HEK293 (cell line): ENCODE measurements around the gene BEST2.
A peak's percentile ranks its signal among the peaks of the same experiment; 100 is the strongest.

Source experiments
- CTCF ChIA-PET: fragments of 350-600 bp; formaldehyde crosslinking; extraction: SDS; loops from one replicate; lab custom pipeline; 2021; ENCODE audit warnings: antibody characterized with exemption; lab: Yijun Ruan, JAX
- POLR2A ChIA-PET: fragments of 300-600 bp; formaldehyde crosslinking; extraction: SDS; loops from one replicate; lab custom pipeline; 2020; ENCODE audit warnings: antibody characterized with exemption, inconsistent platforms; lab: Yijun Ruan, JAX
- H3K27ac ChIP-seq: fragments of 200-500 bp; sonication (Bioruptor generic); 2 replicates; pipeline ENCODE4 v1.5.1; 2014; ENCODE audit warnings: low read depth, low read length, control low read depth, inconsistent platforms; ENCODE audit errors: extremely low read depth
- H3K36me3 ChIP-seq, 2 experiments: fragments of 200-500 bp in 1 of 2; sonication (Bioruptor generic) in 1 of 2; 1 replicate in 1 of 2; 2 replicates in 1 of 2; pipeline ENCODE4 v1.5.1; 2014 to 2017; ENCODE audit warnings: inconsistent platforms in 2 of 2, low read length in 2 of 2; ENCODE audit not compliant: control insufficient read depth in 2 of 2, insufficient read depth in 1 of 2
- H3K4me1 ChIP-seq: fragments of 200-500 bp; sonication (Bioruptor generic); 2 replicates; pipeline ENCODE4 v1.5.1; 2014; ENCODE audit warnings: mild to moderate bottlenecking, low read length, inconsistent platforms; ENCODE audit not compliant: control insufficient read depth, insufficient read depth
- H3K4me3 ChIP-seq: 2 replicates; pipeline ENCODE4 v1.5.1; 2011; ENCODE audit warnings: low read depth, mild to moderate bottlenecking, control low read depth, low read length, moderate library complexity
- H3K9me3 ChIP-seq: fragments of 200-500 bp; sonication (Bioruptor generic); 2 replicates; pipeline ENCODE4 v1.5.1; 2014; ENCODE audit warnings: low read depth, low read length, inconsistent platforms; ENCODE audit not compliant: control insufficient read depth, insufficient read depth
- KLF9 ChIP-seq: fragments of 450-650 bp; formaldehyde crosslinking; IDR thresholded peaks from 2 replicates; pipeline ENCODE4 v1.5.1; 2016; ENCODE audit warnings: missing biosample characterization, missing genetic modification characterization, low read depth
- REPIN1 ChIP-seq: fragments of 450-650 bp; formaldehyde crosslinking; IDR thresholded peaks from 2 replicates; pipeline ENCODE4 v1.5.1; 2017; ENCODE audit warnings: missing biosample characterization, missing genetic modification characterization, low read depth
- TSHZ1 ChIP-seq: fragments of 450-650 bp; formaldehyde crosslinking; IDR thresholded peaks from 2 replicates; pipeline ENCODE4 v1.5.1; 2016; ENCODE audit warnings: missing biosample characterization, missing genetic modification characterization, borderline replicate concordance
- ZFP69B ChIP-seq: fragments of 450-650 bp; formaldehyde crosslinking; IDR thresholded peaks from 2 replicates; pipeline ENCODE4 v1.5.1; 2016; ENCODE audit warnings: missing biosample characterization, missing genetic modification characterization
- ZNF140 ChIP-seq: fragments of 450-650 bp; formaldehyde crosslinking; IDR thresholded peaks from 2 replicates; pipeline ENCODE4 v1.5.1; 2016; ENCODE audit warnings: missing biosample characterization, missing genetic modification characterization
- ZNF155 ChIP-seq: fragments of 450-650 bp; formaldehyde crosslinking; IDR thresholded peaks from 2 replicates; pipeline ENCODE4 v1.5.1; 2016; ENCODE audit warnings: missing biosample characterization, missing genetic modification characterization
- ZNF23 ChIP-seq: fragments of 450-650 bp; formaldehyde crosslinking; IDR thresholded peaks from 2 replicates; pipeline ENCODE4 v1.5.1; 2016; ENCODE audit warnings: missing biosample characterization, missing genetic modification characterization, borderline replicate concordance
- ZNF335 ChIP-seq: fragments of 450-650 bp; formaldehyde crosslinking; conservative IDR thresholded peaks from 2 replicates; pipeline ENCODE4 v1.5.1; 2016; ENCODE audit warnings: missing biosample characterization, missing genetic modification characterization
- ZNF488 ChIP-seq: fragments of 450-650 bp; formaldehyde crosslinking; IDR thresholded peaks from 2 replicates; pipeline ENCODE4 v1.5.1; 2016; ENCODE audit warnings: missing biosample characterization, missing genetic modification characterization
- ZNF513 ChIP-seq: fragments of 450-650 bp; IDR thresholded peaks from 2 replicates; pipeline ENCODE4 v1.5.1; 2018; ENCODE audit warnings: missing biosample characterization, missing genetic modification characterization
- ZNF518A ChIP-seq: fragments of 450-650 bp; formaldehyde crosslinking; conservative IDR thresholded peaks from 2 replicates; pipeline ENCODE4 v1.5.1; 2016; ENCODE audit warnings: low read depth, missing biosample characterization, missing genetic modification characterization
- ZNF596 ChIP-seq: fragments of 450-650 bp; IDR thresholded peaks from 2 replicates; pipeline ENCODE4 v1.5.0; 2018; ENCODE audit warnings: missing biosample characterization, mild to moderate bottlenecking, missing genetic modification characterization, moderate library complexity
- ZNF626 ChIP-seq: fragments of 450-650 bp; sonication (Bioruptor Pico); formaldehyde crosslinking; IDR thresholded peaks from 2 replicates; pipeline ENCODE4 v1.5.1; 2018; ENCODE audit warnings: missing biosample characterization, missing genetic modification characterization, inconsistent platforms
- ZNF658 ChIP-seq: fragments of 450-650 bp; formaldehyde crosslinking; IDR thresholded peaks from 2 replicates; pipeline ENCODE4; 2016; ENCODE audit warnings: missing biosample characterization, missing genetic modification characterization
- ZNF664 ChIP-seq: fragments of 450-650 bp; formaldehyde crosslinking; IDR thresholded peaks from 2 replicates; pipeline ENCODE4 v1.5.1; 2016; ENCODE audit warnings: missing biosample characterization, missing genetic modification characterization
- ZNF701 ChIP-seq: fragments of 450-650 bp; formaldehyde crosslinking; IDR thresholded peaks from 2 replicates; pipeline ENCODE4 v1.5.1; 2016; ENCODE audit warnings: missing biosample characterization, missing genetic modification characterization
- ZNF747 ChIP-seq: fragments of 450-650 bp; formaldehyde crosslinking; IDR thresholded peaks from 2 replicates; pipeline ENCODE4 v1.5.1; 2016; ENCODE audit warnings: missing biosample characterization, missing genetic modification characterization
- ZNF768 ChIP-seq: fragments of 450-650 bp; formaldehyde crosslinking; IDR thresholded peaks from 2 replicates; pipeline ENCODE4 v1.5.1; 2018; ENCODE audit warnings: missing biosample characterization, mild to moderate bottlenecking, missing genetic modification characterization
- ZNF776 ChIP-seq: fragments of 450-650 bp; formaldehyde crosslinking; IDR thresholded peaks from 2 replicates; pipeline ENCODE4 v1.5.0; 2017; ENCODE audit warnings: missing biosample characterization, missing genetic modification characterization, borderline replicate concordance
- ZSCAN18 ChIP-seq: fragments of 450-650 bp; formaldehyde crosslinking; IDR thresholded peaks from 2 replicates; pipeline ENCODE4 v1.5.1; 2016; ENCODE audit warnings: missing biosample characterization, missing genetic modification characterization
- ZSCAN23 ChIP-seq: fragments of 450-650 bp; formaldehyde crosslinking; IDR thresholded peaks from 2 replicates; pipeline ENCODE4 v1.5.1; 2016; ENCODE audit warnings: missing biosample characterization, missing genetic modification characterization
- ZSCAN30 ChIP-seq: fragments of 450-650 bp; IDR thresholded peaks from 2 replicates; pipeline ENCODE4 v1.5.1; 2018; ENCODE audit warnings: missing biosample characterization, mild to moderate bottlenecking, missing genetic modification characterization, moderate library complexity

The BEST2 gene

GRCh38 chr19:12722566-12723380, 28.8 kb upstream of the BEST2 start (continued):
- TF ChIP-seq ZNF155 (tag by site-specific recombination) = no peak
- TF ChIP-seq ZNF747 = no peak
- peak; percentile 65; the same call in 1 of the 2 replicates for TF ChIP-seq TSHZ1 (tag by site-specific recombination)
- TF ChIP-seq KLF9 = 0 out of 2 replicates have a peak, but pooled peaks have one; percentile 17
- no peak for TF ChIP-seq ZNF768 (tag by site-specific recombination)
- TF ChIP-seq ZNF776 = no peak
- TF ChIP-seq ZSCAN23 (tag by site-specific recombination) = 0 out of 2 replicates have a peak, but pooled peaks have one; percentile 32
- TF ChIP-seq ZSCAN18 (tag by site-specific recombination) = 0 out of 2 replicates have a peak, but pooled peaks have one; percentile 27
- TF ChIP-seq ZNF626 (tag by site-specific recombination) = no peak
- TF ChIP-seq ZNF596 (tag by site-specific recombination) = no peak
- no peak for TF ChIP-seq ZNF23 (tag by site-specific recombination)
- no peak for TF ChIP-seq ZNF513 (tag by site-specific recombination)
- no peak for TF ChIP-seq ZNF658 (tag by site-specific recombination)
- TF ChIP-seq ZNF701 (tag by site-specific recombination) = no peak
- TF ChIP-seq ZNF488 (tag by site-specific recombination) = no peak
- TF ChIP-seq ZNF664 = no peak
- peak; percentile 63; the same call in 1 of the 2 replicates for TF ChIP-seq ZFP69B
- TF ChIP-seq REPIN1 = 0 out of 2 replicates have a peak, but pooled peaks have one; percentile 40

GRCh38 chr19:12723381-12723640, 28.3 kb upstream of the BEST2 start:
- POLR2A ChIA-PET = interaction anchor here (0.7 to 5.1 kb wide), 12 partner anchors 8 to 168 kb away, joined by 3 to 89 read pairs (median 4); partner anchors contain the start of genes DHPS, FBXW9, GCDH and GET3
- CTCF ChIA-PET = interaction anchor here (0.6 to 3.3 kb wide), 9 partner anchors 10 to 328 kb away, joined by 3 to 19 read pairs (median 3); partner anchors contain the start of genes GET3 and TRIR
- H3K36me3 ChIP-seq = peaks cover 10 to 28% of the 10 kb centered on the region in 2 experiments; a peak in 2 of 3 replicates
- H3K4me1 ChIP-seq = no peaks in the 10 kb centered on the region
- no peak for TF ChIP-seq ZNF335 (tag by site-specific recombination)
- TF ChIP-seq ZNF518A = no peak
- no peak for TF ChIP-seq ZNF140 (tag by site-specific recombination)
- TF ChIP-seq ZSCAN30 (tag by site-specific recombination) = no peak
- H3K27ac ChIP-seq = peak overlapping the region; percentile 97
- H3K4me3 ChIP-seq = peak overlapping the region; percentile 79
- no peaks in the 10 kb centered on the region for H3K9me3 ChIP-seq
